NK-92 treated with Interleukin-12 subunit alpha and Interleukin-12 subunit beta, amount 100 ng/mL, for 24 hours (cell line): ENCODE data around the gene GPR135.

Source experiments
- DNase-seq: peaks from one replicate; lab custom pipeline; 2025; lab: John Stamatoyannopoulos, UW

Gene GPR135

DNA sequence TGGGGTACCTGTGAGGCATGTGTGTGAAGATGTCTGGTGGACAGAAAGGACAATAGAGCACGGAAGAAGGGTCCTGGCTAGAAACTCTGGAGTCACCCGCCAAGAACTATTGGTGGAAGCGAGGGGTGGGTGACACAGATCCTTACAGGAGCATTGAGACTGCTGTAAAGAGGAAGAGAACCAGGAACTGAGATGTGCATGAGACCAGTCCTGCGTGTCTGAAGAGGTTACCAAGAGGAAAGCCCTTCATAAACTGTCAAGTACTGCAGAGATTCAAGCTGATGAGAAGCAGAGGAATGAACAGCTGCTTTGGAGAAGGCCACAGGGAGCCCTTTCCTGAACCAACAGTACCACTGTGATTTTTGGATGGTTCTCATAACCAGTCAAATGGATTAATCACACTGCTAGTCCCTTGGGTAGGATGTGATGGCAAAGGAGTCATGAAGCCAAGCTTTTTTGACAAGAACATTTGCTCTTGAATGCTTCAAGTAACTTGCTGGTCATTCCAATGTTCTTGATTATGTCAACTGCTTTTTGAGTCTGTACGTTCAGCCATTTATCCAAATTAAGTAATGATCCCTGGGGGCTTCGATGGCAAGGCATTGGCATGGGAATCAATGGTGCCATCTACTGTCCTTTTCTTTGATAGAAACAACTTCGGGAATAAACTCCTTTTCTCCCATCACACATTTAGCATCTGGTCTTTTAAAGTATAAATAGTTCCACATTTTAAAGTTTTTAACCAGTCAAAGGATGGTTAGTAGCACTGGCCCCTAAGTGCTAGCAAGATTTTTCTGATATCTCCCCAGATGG, 42.9 kb downstream of the GPR135 start:
- DNase-seq: no peak

DNA sequence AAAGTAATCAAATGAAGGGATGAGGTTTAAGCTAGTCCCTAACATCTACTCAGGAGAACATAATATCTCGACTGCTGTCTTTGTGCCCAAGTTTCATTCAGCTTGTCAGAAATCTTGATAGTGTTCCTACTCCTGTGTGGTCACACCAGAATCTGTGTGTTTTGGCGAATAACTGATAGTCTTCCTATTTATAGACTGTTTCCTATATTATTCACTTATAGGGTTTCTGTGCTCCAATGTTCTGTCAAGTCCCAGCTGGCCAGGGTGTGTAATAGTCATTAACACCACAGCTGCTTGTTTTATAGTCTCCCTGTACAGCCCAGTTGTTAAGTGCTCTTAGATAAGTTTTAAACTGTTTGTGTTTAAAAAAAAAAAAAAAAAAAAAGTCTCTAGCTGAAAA, 45.9 kb downstream of the GPR135 start:
- DNase-seq: no peak

DNA sequence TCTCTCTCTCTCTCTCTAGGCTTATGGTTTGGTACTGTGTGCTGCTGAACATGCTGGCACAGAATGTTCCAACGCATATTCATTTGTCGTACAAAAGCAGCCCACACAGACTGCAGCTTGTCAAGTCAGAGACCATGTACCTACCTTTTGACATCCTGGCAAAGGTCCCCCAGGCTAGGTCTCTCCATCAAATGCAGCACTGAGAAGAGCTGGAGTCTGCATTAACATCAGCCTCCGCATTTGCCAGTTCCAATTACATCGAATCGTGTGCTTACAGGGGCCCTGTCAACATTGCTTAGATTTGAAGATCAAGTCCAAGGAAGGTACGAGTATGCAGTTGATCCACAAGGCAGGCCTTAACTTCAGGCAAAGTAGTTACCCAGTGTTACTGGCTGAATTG, 47.9 kb downstream of the GPR135 start:
- DNase-seq: no peak

GRCh38 chr14:59415836-59416602, 49.2 kb downstream of the GPR135 start:
- no peak for DNase-seq
